Stimulated activated CD4-positive, alpha-beta T cell treated with anti-CD3 and anti-CD28 coated beads, Interleukin-4, amount 100 ng/mL, for 4 hours (primary cell): ENCODE results near the gene NFIC.
"Not testable (repeated sequence)": the region's sequence is repeated elsewhere in the genome, so short reads cannot be mapped to it uniquely, and the experiment has no call there.

Experiments
- DNase-seq, 2 experiments: peaks; one replicate each; pipeline ENCODE4 v3.0.0-alpha.2; 2020

Gene NFIC

DNA sequence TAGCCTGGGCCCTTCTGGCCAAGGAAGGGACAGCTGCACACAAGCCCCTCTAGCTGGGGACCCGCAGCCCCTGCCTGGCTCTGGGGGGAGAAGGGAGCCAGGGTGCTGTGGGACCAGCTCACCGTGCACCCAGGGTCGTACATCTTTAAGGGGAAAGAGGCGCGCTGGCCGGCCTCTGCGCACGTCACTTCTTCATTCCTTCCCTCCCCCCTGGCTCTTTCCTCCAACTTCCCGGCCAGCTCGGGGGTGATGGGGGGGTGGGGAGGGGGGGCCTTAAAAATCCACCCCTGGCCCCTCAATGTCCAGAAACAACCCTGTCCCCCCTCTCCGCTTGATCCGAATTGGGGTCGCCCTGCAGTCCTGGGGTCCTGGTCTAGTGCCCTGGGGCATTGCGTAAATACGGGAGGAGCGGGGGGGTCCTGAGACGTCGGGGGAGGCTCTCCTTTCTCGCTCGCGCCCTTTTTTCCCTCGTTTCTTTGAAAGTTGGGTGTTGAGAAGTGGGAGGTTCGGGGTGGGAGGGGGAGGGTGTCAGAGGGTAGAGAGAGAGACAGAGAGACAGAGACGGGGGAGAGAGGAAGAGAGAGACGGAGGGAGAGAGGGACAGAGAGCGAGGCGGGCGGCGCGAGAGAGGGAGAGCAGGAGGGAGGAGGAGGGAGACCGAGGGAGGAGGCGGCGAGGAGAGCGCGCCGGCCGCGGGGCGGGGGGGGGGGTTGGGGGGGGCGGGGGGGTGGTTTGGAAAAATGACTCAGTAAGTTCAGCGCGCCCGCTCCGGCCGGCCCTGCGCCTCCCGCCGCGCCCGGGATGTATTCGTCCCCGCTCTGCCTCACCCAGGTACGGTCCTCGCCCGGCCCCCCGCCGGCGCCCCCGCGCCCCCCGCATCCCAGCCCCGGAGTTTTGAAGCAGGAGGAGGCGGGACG, at the start of gene NFIC:
TSS of gene NFIC (plus strand) at position 748 of the 917 bp plus-strand sequence. CDS start at position 802, 54 bp downstream.
- DNase-seq = peak; percentile 46 to 51

DNA sequence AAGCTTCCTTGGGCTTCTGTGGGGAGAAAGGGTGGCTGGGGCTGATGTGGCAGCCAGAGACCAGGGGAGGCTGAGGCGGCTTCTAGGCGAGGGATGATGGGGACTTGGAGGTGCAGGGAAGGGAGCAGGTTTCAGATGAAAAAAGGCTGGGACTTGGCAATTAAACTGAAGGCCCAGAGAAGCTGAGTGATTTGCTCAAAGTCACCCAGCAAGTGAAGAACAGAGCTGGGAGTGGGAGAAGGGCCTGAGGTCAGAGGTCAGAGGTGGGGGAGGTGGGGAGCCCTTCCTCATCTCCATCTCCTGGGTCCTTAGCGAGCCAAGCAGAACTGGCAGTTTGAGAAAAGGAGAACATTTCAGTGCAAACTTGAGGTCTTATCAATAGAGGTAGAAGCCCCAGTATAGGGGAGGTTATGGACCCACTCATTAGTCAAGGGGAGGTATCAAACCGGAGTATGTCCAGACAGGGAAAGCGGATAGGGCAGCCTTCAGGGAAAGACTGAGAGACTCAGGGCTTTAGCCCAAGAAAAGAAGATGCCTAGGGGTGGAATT, 49.6 kb upstream of the NFIC start:
- no peak for DNase-seq

DNA sequence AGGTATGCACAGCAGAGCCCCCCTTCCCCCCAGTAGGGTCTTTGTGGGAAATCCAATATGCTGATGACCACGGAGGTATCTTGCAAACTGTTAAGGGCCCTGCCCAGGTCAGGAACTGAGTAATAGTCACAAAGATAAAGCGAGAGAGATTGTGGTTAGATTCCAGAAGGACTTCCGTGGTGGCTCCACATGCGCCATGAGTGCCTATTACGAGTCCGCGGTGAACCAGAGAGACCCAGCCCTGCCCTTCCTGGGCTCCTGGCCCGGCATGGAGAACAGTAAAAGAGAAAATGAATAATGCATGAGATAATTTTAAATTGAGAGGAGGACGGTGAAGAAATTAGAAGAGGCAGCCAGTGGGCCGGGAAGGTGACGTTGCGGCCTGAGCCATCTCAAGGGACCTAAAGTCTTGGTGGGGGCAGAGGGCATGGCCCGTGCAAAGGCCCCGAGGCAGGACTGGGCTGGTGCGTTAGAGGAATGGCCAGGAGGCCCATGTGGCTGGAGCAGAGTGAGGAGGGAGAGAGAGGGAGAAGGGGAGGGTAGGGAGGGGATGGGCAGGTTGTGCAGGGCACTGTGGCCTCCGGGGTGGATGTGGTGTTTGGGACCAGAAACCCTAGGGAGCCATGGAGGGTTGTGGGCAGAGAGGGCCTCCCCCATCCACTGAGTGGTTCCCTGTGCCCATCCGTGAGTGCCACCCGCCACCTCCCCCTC, 46.6 kb upstream of the NFIC start:
- DNase-seq = no peak

DNA sequence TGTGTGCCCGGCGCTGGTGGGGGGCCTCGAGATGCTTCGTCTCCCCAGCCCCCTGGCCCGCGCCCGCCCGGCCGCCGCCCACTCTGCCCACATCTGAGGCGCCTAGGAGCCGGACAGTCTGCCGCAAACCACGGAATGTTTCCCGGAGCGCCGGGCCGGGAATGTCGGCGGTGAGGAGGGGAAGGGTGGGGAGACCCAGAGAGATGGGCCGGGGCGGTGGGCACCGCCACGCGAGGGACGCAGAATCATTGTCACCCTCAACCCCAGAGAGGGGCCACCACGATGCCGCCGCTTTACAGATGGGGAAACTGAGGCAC, 46.1 kb upstream of the NFIC start:
- no peak for DNase-seq

DNA sequence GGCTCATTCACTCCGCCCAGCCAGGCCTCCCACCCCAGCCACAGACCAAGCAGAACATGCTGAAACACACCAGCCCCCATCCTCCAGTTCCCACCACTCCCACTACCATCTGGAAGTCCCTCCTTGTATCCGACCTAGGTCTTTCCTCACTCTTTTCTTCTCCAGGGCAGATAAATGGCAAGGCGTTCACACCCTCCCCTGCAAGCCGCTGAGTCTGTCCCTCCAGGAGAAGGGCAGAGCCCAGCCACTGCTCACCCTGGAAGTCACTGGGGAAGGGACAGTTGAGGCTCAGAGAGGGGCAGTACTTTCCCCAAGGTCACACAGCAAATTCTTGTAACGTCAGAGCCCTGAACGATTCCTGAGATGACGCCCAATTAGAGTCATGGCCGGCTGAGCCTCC, 45.5 kb upstream of the NFIC start:
- no peak for DNase-seq

DNA sequence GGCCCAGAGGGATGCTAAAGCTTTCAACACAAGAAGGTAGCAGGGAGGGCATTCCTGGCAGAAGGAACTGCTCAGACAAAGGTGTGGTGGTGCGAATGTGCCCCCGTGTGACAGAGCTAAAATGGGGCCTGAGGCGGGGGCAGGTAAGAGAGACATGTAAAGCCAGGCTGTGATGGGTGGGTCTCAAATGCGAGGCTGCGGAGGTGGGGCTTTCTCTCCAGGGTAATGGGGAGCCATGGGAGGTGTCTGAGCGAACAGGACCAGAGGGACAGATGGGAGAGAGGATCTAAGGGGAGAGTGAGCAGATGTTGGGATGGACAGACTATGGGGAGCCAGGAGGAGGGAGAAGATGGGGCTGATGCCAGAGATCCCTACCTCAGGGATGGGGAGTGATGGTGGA, 44.7 kb upstream of the NFIC start:
- DNase-seq = no peak

DNA sequence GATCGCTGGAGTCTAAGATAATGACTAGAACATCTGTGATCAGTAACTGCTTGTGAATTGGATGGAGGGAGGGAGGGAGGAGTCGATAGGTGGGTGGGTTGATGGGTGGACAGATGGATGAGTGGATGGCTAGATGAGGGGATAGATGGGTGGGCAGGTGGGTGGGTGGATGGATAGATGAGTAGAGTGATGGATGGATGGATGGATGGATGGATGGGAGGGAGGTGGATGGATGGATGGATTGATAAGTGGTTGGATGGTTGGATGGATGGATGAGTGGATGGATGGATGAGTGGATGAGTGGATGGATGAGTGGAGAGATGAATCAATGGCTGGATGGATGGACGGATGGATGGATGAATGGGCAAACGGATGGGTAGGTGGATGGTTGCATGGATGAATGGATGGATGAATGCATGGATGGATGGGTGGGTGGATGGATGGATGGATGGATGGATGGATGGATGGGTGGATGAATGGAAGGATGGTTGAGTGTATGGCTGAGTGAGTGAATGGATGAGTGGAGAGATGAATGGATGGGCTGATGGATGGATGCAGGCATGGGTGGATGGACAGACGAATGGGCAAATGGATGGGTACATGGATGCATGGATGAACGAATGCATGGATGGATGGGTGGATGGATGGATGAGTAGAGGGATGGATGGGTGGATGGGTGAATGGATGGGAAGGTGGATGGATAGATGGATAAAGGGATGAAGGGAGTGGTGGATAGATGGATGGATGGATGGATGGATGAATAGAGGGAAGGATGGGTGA, 44.0 kb upstream of the NFIC start:
- DNase-seq = no peak

DNA sequence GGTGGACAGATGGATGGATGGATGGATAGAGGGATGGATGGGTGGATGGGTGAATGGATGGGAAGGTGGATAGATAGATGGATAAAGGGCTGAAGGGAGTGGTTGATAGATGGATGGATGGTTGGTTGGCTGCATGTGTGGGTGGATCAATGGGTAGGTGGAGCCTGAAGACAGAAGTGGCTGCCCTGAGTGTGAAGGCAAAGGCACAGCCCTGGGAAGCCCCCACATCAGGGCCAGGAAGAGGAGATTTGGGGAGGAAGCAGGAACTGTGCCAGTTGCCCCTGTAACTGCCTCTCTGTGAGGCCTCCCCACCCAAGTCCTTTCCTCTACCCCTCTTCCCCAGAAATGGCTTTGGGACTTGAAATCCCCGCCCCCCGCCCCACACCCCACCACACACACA, 43.4 kb upstream of the NFIC start:
- DNase-seq = no peak

DNA sequence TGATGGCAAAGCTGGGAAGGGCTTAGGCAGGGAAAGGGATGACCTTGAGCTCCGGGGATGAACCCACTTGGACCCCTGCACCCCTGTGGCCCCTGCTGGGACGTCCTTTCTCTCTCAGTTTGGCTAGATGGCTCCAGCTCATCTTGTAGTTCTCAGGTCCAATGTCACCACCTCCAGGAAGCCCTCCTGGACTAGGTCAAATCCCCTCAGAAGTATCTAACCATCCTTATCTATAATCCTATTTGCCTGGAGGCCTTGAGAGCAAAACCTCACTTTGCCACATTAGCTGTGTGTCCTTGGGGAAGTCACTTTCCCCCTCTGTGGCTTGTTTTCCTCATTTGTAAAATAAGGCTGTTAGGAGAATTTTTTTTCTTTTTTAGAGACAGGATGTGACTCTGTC, 42.7 kb upstream of the NFIC start:
- DNase-seq = no peak

DNA sequence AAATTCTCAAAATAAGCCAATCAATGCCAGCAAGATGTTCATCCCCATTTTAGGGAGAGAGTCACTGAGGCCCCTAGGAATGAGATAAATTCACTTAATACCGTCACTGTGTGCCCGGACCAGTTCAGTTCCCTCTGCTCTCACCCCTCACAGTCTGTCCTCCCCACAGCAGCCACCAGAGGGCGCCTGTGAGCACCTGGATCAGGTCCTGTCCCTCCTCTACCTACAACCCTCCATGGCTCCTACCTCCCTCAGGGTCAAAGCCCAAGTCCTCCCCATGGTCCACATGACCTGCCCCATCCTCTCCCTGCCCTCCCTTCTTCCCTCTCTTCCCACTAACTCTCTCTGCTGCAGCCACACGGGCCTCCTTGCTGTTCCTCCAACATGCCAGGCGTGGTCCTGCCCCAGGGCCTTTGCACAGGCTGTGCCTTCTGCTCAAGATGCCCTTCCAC, 42.0 kb upstream of the NFIC start:
- peak; percentile 60 to 77 for DNase-seq

DNA sequence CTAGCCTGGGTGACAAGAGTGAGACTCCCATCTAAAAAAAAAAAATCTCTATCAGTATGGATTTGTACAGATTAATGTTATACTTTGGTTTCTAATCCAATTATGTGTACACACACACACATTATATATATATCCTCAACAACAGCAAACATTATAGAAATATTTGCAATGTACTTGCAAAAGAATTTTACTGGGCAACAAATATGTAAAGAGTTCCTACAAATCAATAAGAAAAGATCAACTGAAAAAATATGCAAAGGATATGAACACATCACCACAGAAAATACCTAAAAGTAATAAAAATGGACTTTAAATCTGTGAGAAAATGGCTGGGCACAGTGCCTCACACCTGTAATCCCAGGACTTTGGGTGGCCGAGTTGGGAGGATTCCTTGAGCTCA, 40.9 kb upstream of the NFIC start:
- DNase-seq = no peak

DNA sequence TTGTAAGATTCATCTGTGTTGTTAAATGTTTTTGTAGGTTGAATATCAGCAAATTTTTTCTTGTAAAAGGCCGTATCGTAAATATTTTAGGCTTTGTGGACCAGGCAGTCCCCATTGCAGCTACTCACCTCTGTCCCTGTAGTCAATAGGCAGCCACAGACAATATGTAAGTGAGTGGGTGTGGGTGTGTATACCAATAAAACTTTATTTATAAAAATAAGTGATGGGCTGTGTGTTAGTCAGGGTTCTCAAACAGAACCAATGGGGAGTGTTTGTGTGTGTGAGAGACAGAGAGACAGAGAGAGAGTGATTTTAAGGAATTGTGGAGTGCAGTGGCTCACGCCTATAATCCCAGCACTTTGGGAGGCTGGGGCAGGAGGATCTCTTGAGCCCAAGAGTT, 37.6 kb upstream of the NFIC start:
- no peak for DNase-seq

DNA sequence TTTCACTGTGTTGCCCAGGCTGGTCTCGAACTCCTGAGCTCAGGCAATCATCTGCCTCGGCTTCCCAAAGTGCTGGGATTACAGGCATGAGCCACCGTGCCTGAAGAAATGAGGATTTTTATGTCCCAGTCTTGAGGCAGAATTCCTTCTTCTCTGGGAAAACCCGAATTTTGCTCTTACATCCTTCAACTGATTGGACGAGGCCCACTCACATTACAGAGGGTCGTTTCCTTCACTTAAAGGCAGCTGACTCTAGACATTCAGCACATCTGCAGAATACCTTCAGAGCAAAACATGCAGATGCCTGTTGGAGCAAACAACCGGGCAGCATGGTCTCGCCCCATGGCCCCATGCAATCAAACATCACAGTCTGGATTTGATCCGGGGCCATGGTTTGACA, 36.3 kb upstream of the NFIC start:
- DNase-seq = no peak

DNA sequence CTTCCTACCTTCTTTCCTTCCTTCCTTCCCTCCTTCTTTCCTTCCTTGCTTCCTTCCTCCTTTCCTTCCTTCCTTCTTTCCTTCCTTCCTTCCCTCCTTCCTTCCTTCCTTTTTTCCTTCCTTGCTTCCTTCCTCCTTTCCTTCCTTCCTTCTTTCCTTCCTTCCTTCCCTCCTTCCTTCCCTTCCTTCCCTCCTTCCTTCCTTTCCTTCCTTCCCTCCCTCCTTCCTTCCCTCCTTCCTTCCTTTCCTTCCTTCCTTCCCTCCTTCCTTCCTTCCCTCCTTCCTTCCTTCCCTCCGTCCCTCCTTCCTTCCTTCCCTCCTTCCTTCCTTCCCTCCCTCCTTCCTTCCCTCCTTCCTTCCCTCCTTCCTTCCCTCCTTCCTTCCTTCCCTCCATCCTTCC, 34.2 kb upstream of the NFIC start:
- not testable (repeated sequence) for DNase-seq

DNA sequence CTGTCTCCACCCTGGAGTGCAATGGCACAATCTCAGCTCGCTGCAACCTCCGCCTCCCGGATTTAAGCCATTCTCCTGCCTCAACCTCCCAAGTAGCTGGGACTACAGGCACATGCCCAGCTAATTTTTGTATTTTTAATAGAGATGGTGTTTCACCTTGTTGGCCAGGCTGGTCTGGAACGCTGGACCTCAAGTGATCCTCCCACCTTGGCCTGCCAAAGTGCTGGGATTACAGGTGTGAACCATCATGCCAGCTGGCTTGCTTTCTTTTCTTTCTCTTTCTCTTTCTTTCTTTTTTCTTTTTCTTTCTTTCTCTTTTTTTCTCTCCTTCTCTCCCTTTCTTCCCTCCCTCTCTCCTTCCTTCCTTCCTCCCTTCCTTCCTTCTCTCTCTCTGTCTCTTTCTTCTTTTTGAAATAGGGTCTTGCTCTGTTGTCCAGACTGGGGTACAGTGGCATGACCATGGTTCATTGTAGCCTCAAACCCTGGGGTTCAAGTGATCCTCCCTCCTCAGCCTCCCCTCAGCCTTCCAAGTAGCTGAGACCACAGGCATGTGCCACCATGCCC, 33.3 kb upstream of the NFIC start:
- DNase-seq = no peak

DNA sequence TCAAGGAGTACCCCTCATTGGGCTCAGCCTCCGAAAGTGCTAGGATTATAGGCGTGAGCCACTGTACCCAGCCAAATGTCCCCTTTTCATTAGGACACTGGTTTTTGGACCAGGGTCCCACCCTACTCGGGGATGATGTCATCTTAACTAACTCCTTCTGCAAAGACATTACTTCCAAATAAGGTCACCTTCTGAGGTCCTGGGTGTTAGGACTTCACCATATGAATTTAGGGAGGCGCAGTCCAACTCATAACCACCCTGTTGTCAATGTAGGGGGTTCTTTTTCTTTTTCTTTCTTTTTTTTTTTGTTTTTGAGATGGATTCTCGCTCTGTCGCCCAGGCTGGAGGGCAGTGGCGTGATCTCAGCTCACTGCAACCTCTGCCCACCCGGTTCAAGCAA, 32.7 kb upstream of the NFIC start:
- DNase-seq = no peak

DNA sequence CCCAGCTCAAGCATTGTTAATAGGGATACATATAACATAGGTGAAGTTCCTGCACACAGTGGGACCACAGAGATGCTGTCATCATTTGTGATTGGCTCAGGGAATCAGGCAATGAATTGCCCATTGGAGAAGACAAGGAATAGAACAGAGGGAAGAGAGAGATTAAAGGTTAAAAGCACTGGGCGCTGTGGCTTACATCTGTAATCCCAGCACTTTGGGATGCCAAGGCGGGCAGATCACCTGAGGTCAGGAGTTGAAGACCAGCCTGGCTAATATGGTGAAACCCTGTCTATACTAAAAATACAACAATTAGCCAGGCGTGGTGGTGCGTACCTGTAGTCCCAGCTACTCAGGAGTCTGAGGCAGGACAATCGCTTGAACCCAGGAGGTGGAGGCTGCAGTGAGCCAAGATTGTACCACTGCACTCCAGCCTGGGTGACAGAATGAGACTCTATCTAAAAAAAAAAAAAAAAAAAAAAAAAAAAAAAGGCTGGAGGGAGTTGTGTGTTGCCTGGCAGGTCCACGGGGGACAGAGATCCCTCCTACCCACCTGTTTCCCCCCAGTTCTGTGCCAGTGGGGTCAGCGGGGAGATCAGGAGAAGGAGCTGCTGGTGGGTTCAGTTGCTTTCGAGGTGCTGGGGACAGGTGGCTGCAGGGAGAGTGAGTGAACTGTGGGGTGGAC, 31.5 kb upstream of the NFIC start:
- DNase-seq = not testable (repeated sequence)

DNA sequence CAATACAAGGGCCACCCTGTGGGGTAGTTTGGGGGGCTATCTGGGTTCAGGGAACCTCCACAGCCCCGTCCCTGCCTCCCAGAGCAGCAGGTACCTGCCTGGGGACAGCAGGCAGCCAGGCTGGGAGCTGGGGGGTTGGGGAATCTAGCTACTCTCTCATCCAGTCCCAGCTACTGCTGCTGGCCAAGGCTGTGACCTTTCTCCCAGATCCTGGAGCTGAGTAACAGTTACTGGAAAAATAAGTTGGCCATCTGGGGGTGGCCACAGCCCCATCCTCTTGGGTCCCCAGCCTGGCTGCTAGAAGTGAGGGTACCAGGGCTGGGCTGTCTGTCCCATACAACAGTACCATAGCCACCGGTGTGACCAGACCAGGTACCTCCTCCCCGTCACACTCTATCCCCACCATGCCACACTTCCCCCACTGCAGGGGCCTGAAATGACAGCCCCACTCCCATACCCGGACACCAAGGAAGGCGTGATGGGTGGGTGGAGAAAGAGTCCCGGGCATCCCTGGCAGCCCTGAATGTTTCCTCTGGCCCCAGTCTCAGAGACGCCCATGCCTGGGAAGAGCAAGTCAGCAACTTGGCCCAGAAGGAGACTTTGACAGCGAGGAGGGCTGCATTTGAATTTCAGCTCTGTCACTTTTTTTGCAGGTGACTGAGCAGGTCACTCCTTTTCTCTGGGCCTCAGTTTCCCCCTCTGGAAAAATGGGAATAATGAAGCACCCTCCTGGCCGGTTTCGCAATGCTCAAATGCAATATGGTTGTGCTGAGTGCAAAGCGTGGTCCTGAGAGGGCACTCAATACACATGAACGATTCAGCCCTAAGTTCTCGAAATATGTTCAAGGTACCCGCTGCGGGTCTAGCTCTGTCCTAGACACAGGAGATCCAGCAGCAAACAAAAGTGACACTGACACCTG, 30.7 kb upstream of the NFIC start:
- DNase-seq = no peak

DNA sequence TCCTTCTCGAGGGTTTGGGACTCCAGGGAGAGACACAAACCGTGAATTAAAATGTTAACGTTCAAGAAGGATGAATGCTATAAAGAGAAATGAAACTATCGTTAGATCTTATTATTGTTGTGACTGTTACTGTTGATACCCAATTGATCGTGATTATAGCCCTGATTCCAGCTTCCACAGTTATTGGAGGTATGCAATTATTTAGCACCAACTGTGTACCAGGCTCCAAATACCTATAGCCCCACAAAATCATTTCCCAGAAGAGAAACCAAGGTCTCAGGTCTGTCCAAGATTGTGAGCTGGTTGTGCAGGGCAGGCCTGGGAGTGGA, 30.1 kb upstream of the NFIC start:
- no peak for DNase-seq

DNA sequence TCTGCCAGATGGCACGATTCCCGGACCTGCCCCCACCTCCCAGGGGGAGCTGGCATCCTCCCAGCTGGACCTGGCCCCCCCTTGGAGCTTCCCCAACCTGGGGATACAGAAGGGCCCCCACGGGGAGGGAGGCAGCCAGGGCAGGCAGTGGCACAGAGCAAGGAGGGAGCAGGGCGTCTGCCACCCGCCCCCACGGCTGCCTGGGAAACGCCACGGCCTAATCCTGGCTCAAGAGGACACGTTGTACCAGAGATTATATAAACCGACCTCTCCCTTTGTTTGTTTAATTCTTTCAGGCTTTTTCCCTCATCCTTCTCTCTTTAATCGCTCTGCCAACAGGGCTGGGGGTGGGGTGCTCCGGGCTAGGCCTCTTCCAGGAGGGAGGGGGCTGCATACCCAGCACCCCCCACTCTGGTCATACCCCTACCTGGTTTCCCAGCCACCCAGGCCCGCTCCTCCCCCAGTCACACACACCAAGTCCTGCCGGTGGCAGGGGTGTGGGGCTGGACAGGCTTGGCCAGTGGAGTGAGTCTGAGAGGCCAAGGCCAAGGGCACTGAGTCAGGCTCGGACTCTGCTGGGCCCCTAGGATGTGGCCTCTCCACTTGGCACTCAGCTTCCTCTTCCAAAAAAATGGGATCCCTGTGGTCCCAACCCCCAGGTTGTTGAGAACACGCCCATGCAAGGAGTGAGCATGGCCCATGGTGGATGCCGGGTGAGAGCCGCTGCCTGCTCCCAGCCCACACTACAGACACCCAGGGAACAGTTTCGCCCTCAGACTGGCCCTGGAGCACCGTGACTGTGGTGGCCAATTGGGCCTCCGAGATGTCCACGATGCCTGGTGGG, 29.5 kb upstream of the NFIC start:
- no peak for DNase-seq
